Loucy (cell line): ENCODE data around the gene EIF4E2.

ENCODE experiments used
- CTCF ChIP-seq: fragments of 200-600 bp; sonication (generic); conservative IDR thresholded peaks from 2 replicates; pipeline ENCODE4 v1.5.1; 2014; ENCODE audit warnings: mild to moderate bottlenecking, antibody characterized with exemption, low read length
- EZH2phosphoT487 ChIP-seq: fragments of 200-600 bp; IDR thresholded peaks from 2 replicates; pipeline ENCODE4 v1.6.1; 2018; ENCODE audit warnings: antibody characterized with exemption, mild to moderate bottlenecking, moderate library complexity, borderline replicate concordance

GRCh38 chr2:232615339-232615738 lies 64.8 kb downstream of the EIF4E2 start:
- no peak for TF ChIP-seq CTCF
- TF ChIP-seq EZH2phosphoT487: no peak
